DOHH2 (cell line): ENCODE data around the gene ARL6IP6.

ENCODE experiments used
- CTCF ChIP-seq: fragments of 200-600 bp; sonication (generic); IDR thresholded peaks from one replicate; pipeline ENCODE4 v1.5.1; 2014; ENCODE audit warnings: antibody characterized with exemption, mild to moderate bottlenecking, low read depth, low read length; ENCODE audit not compliant: poor library complexity, severe bottlenecking
- EZH2phosphoT487 ChIP-seq: fragments of 200-600 bp; sonication (generic); IDR thresholded peaks from 2 replicates; pipeline ENCODE4 v1.6.1; 2017; ENCODE audit warnings: borderline replicate concordance, mild to moderate bottlenecking, antibody characterized with exemption, low read length, moderate library complexity, mixed read lengths

- TF ChIP-seq CTCF (no peak), EZH2phosphoT487 (no peak)
Observed at GRCh38 chr2:152686321-152686720, 32.1 kb upstream of the ARL6IP6 start.
